HG03066 (cell line): ENCODE measurements around the gene C1orf21.

Source experiments
- ATAC-seq: cut with Tn5 transposase; IDR thresholded peaks from one replicate; pipeline ENCODE4 v1.9.1; 2021; ENCODE audit warnings: low read depth; ENCODE audit not compliant: unreplicated experiment

The C1orf21 gene

GRCh38 chr1:184507165-184507564, 120.3 kb downstream of the C1orf21 start:
- no peak for ATAC-seq

- ATAC-seq: no peak
These were observed 120.9 kb downstream of the C1orf21 start for GRCh38 chr1:184507604-184508280.

DNA sequence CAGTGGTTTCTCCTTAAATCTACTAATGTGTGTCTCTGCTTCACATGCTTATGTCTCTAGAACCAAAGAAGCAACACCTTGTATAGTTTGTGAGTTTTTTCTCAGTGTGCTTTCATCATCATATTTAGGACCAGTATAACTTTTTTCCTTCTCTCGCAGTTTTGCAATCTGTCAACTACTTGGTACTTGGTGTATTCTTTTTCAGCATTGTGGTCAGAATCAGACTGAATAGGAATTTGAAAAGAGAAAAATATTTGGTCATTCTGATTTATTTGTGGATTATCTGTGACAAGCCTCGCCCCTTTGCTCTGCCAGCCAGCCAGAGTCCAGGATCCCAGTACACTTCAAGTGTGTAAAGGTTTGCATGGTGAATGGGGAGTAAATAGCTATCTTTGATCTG, 122.3 kb downstream of the C1orf21 start:
- ATAC-seq: no peak

DNA sequence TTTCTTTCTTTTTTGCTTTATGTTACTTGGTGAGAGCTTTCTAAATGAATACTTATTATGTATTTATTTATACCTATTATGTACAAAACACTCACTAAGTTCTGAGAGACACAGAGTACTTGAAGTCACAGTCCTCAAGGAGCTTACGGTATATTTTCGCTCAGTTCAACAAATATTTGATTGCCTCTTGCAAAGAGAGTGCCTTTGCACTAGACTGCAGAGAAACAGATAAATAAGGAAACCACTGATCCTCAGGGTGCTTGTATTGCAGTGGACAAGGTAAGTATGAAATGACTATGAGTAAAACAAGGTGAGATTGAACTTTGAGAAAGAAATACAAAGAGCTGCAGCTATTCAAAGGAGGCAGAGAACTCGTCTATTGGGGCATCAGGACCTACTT, 123.3 kb downstream of the C1orf21 start:
- no peak for ATAC-seq

DNA sequence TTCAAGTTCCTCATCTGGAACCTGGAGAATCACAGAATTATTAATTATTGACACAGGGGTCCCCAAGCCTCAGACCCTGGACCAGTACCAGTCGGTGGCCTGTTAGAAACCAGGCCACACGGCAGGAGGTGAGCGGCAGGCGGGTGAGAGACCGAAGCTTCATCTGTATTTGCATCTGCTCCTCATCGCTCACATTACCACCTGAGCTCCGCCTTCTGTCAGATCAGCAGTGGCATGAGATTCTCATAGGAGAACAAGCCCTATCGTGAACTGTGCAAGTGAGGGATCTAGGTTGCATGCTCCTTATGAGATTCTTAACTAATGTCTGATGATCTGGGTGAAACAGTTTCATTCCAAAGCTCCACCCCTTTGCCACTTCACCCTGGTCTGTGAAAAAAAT, 125.9 kb downstream of the C1orf21 start:
- ATAC-seq: no peak

DNA sequence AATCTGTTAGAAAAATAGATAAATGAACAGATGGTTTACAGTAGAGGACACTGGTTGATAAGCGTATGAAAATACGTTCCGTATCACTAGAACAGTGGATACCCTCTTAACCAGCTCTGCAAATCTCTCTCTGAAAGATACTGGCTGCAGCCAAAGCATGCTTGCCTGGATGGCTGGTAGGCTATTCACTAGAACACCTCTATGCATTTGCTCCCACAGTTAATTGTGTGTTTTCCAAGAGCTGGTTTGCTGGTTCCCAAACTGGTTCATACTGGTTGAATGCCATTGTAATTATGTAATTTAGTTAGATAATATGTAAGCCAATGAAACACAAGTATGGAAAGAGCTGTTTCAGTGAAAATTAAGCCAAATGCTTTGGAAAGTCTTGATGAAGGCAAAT, 126.6 kb downstream of the C1orf21 start:
- ATAC-seq: no peak

GRCh38 chr1:184513966-184514365, 127.1 kb downstream of the C1orf21 start:
- ATAC-seq: no peak

DNA sequence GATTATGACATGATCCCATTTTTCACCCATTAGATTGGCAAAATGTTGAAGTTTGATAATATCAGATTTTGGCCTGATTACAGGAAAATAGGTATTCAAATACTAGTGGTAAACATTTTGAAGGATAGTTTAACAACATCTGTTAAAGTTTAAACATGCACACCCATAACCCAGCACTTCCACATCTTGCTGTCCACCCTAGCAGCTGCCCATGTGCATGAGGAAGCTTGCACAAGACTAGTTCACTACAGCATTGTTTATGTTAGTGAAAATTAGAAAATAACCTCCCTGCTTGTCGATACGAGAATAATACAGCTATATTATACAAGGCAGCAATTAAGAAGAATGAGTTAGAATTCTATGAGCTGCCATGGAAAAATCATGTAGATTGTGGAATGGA, 127.6 kb downstream of the C1orf21 start:
- ATAC-seq: no peak

GRCh38 chr1:184517130-184517529, 130.3 kb downstream of the C1orf21 start:
- ATAC-seq: no peak

DNA sequence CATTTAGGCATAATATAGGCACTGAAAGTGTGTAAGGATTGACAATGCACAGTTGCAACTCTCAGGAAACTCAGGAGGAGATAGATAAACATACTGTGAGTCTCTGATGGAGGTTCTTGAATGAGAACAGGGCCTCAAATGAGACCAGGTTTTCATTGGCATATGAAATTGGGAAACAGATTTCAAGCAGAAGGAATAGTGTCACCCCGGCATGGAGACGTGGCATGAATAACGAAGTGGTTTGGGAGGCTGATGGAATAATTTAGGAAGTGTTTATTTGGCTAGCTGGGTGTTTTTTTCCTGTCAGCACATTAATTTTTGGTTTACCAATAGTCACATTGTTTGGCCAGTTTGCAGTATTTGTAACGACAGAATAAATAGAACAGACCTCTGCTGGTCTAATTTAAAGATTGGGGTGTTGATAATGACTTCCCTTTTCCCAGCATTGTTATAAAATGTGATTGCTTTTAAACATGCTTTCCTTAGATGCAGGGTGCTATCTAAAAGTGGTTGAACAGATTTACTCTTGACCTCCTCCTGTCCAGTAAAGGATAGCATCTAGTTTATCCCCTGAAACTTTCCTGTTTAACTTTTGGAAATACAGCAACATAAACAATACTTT, 132.0 kb downstream of the C1orf21 start:
- ATAC-seq: no peak

DNA sequence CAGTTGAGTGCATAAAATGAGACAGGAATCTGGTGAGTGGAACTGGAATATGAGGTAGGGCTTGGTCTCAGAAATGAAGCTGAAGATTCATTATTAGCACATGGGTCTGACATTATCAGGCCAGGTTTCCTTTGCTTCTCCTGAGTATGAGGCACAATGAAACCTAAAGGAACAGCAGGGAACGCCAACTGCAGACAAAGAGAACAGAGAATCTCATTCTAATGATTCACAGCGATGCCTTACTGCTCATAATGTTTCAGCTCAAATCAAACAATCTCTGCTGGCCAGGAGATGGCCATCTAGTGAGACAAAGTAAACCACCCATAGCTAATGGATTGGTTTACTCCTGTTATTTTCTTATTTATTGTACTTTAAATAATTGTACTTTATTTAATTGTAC, 133.5 kb downstream of the C1orf21 start:
- ATAC-seq: no peak

DNA sequence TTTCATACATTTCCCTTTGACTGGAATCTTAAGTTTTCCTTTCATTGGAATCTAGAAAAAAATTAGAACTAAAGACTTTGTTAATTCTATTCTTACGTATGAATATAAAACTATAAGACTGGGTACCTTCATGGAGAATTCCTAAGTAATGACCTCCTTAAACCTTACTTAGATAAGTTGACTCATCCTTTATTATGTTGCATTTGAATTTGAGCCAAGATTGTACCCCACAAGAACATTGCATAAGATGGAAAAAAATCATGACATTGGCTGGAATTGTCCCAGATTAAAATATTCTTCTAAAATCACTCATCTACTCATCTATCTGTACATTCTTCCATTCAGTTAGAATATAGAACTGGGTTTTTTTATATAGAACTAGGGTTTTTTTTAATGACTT, 137.4 kb downstream of the C1orf21 start:
- no peak for ATAC-seq

DNA sequence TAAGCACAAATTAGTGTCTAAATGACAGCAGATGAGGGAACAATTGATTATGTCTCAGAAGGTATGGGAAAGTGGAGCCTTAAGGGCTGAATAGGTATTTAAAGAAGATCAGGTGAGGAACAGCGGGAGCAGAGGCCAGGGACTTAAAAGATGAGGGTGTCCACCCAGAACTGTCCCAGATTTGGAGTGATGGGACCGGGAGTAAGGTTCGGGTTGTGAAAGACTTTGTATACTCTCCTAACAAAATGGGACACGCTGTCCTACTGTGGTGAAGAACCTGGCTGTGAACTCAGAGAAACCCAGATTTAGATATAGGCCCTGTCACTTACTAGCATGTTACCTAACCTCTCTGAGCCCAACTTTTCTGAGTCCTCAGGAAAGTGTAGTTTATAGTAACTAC, 140.6 kb downstream of the C1orf21 start:
- ATAC-seq: no peak

DNA sequence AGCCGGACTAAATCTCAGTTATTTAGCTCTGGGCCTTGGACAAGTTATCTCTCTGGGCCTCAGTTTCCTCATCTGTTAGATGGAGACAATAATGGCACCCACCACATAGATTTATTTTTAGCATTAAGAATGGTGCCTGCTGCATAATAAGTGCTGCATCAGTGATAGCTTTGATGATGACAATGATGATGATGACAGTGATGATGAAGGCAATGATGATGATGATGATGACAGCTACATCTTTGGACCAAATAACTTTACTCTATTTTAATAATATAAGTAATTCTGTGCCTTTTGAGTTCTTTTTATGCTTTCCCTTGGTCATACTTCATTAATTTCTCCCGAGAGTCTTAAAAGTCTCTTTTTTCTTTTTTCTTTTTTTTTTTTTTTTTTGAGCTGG, 143.4 kb downstream of the C1orf21 start:
- ATAC-seq: no peak

DNA sequence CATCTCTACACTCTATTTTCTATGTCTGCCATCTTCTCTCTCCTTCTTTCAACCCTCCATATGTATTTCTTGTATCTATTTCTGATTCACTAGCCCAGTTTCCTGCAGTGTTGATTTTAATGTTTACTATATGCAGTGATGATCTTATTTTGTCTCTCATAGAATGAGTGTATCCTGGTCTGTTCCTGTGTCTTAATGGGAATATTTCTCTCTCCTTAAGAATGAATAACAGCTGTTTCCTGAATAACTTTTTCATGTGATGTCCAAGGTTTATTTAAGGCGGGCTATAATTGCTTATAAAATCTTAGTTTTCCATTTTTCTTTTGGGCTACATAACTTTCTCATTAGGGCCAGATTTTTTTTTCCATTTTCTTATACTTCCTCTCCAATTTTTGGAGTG, 144.5 kb downstream of the C1orf21 start:
- ATAC-seq: no peak

- ATAC-seq: no peak
These were observed 145.4 kb downstream of the C1orf21 start for GRCh38 chr1:184532199-184532598.

- no peak for ATAC-seq
These were observed 146.2 kb downstream of the C1orf21 start for GRCh38 chr1:184533049-184533448.

GRCh38 chr1:184533915-184534314, 147.1 kb downstream of the C1orf21 start:
- no peak for ATAC-seq

DNA sequence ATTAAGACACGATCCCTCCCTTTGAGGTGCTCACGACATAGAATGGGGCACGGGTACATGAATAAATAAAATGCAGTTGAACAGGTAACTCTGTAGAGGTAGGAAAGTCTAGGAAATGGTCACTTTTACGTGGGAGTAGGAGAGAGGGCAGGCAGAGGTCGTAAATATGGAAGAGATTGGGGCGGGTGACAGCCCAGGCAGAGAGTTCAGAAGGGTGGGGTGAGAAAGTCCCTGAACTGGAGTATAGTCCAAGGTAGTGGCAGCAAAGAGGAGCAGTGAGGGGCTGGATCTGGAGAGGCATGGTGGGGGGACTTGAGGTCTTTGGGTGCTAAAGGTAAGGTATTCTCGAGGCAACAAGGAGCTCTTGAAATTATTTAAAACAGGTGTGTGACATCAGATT, 147.9 kb downstream of the C1orf21 start:
- ATAC-seq: no peak

- ATAC-seq: no peak
These were observed 148.6 kb downstream of the C1orf21 start for GRCh38 chr1:184535191-184535970.

DNA sequence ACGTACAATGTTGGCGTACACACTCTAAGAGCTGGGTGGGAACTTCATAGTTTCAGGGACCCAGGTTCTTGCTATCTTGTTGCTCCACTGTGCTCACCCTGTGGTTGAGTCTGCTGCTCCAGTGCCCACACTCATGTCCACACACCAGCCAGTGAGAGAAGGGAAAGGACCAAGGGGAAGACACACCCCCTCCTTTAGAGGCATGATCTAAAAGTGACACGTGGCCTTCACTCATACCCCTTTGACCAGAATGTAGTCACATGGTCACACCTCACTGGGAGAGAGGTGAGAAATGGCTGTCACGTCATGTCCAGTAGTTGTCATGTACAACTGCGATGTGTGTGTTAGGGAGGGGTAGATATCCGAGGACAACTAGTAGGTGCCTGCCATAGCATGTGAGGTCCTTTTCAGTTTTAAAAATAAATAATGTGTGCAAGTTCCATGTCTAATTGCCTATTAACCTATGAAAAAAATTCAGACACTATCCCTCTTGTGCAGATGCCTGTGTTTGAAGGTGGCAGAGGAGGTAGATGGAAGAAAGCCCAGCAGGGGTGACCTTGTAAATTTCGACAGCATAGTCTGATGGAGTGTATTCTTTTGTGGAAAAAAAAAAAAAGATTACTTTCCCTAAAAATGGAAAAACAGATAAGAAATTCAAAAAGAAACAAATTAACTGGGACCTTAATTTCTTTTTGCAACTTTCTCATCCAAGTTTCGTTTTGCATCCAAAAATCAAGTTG, 149.6 kb downstream of the C1orf21 start:
- ATAC-seq: no peak
